ENCODE results near the gene RAD51B.

RAD51B gene

GRCh38 chr14:68471029-68471963 lies 651.7 kb downstream of the RAD51B start:
- TF ChIP-seq, protein P1, sequence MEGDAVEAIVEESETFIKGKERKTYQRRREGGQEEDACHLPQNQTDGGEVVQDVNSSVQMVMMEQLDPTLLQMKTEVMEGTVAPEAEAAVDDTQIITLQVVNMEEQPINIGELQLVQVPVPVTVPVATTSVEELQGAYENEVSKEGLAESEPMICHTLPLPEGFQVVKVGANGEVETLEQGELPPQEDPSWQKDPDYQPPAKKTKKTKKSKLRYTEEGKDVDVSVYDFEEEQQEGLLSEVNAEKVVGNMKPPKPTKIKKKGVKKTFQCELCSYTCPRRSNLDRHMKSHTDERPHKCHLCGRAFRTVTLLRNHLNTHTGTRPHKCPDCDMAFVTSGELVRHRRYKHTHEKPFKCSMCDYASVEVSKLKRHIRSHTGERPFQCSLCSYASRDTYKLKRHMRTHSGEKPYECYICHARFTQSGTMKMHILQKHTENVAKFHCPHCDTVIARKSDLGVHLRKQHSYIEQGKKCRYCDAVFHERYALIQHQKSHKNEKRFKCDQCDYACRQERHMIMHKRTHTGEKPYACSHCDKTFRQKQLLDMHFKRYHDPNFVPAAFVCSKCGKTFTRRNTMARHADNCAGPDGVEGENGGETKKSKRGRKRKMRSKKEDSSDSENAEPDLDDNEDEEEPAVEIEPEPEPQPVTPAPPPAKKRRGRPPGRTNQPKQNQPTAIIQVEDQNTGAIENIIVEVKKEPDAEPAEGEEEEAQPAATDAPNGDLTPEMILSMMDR (IDR thresholded peaks at IDR 0.05), result no peak

GRCh38 chr14:68471964-68472508 lies 652.5 kb downstream of the RAD51B start:
- TF ChIP-seq, protein P1 (IDR thresholded peaks at IDR 0.05), result no peak

DNA sequence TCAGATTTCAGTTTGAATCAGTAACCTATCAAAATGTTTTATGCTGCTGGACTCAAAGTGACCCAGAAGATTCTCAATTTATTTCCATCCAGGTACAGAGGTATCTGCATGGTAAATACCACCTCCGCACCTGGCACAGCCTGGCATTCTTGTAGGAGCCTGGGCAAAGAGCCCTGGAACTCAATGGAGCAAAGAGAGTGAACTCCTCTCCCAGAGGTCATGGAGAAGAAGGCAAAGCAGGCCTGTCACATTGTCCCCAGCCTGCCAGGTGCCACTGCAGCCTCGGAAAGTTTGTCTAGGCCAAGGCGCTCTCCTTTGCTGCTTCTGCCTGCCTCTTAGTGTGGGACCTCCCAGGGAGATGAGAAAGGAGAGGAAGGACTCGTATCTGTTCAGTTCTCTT lies 653.5 kb downstream of the RAD51B start:
- TF ChIP-seq, protein P1 (IDR thresholded peaks at IDR 0.05), result no peak

DNA sequence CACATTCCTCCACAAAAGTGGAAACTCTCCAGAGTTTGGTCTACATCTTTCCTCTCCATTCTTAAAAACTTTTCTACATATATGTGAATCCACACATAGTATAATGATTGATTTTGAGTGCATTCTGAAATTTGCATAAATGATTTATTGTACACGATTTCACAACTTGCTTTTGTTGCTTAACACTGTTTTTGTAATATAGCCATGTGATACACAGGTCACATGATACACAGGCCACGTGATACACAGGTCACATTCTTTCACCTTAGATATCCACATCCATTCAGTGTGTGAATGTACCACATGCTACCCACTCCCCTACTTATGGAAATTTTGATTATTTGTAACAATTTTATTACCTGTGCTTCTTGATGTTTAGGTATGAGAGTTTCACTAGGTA lies 654.2 kb downstream of the RAD51B start:
- TF ChIP-seq, protein P1 (IDR thresholded peaks at IDR 0.05), result no peak

- TF ChIP-seq, protein P1 (IDR thresholded peaks at IDR 0.05), result no peak
Observed at GRCh38 chr14:68474741-68475140, 655.2 kb downstream of the RAD51B start.

DNA sequence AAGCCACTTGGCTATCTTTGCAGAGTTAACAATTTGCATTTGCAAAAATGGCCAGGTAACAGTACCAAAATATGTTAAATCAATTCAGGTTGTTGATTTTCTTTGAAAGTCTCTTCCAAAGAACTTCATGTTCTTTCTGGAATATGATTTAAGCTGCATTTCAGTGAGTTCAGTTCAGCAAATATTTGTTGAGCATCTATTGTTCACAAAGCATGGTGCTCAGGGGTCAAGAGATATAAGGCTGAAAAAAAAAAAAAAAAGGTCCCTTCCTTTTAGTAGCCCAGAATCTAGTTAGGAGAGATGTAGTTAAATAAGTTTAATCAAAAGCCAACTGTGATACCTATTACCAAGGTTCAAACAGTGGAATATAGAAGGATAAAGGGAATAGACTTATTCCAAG lies 656.2 kb downstream of the RAD51B start:
- TF ChIP-seq, protein P1 (IDR thresholded peaks at IDR 0.05), result no peak

- TF ChIP-seq, protein P1 (IDR thresholded peaks at IDR 0.05), result no peak
Observed at GRCh38 chr14:68476212-68477109, 656.9 kb downstream of the RAD51B start.
